ENCODE results near the gene IFI16. TPM values are rescaled to one million over a fixed set of nuclear protein-coding genes. Genes with fewer than 3 reads are reported as not detected.

IFI16 gene
- total and polyA plus RNA-seq, 2 of the 4 experiments (the other 2 are of a cell fraction) = 45.0 to 65.3 TPM

DNA sequence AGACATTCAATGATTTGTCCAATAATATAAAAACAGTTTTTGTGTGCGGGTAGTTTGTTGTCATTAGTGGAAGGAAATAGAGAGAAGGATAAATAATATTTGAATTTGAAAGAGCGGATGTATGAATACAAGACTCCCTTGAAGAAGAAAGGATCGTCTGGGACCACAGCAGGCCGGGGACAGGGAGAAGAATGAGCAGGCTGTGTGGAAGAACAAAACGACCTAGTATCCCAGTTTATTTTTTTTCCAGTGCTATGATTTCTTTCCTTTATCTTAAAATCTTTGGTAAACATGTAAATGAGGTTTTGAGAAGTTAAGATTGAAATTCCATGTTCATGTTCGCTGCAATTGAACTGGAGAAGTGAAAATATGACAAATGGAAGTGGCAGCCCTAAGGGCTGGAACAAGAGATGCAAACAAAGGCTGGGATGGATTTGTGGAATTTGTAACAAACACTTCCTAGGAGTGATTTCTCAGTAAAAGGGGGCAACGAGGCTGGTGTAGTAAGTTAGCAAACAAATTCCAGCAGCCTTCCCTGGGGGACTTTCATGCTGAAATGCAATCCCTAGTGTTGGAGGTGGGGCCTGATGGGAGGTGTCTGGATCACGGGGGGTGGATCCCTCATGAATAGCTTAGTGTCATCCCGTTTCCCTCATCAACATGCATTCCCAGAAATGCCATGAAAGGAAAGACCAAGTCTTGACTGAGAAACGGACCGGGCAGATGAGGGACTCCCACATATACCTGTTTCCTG lies 10.2 kb upstream of the IFI16 start:
- ChIA-PET CTCF (interaction anchor here (0.7 to 1.2 kb wide), 3 partner anchors 10 to 73 kb away, joined by 3 read pairs; partner anchors contain the start of gene IFI16), POLR2A (ENCODE audit: unreplicated experiment) (interaction anchor here (1.4 kb wide), 1 partner anchor 10 kb away, joined by 7 read pairs; the partner anchor contains the start of gene IFI16)
- H3K79me1 ChIP-seq (ENCODE audit: low read depth in 1 of 2, low read length in 2 of 2) = no peaks in the 10 kb centered on the region
- peak overlapping the region; percentile 59 for H3K4ac ChIP-seq (ENCODE audit: low read depth, low read length)
- DNase-seq (peak; percentile 88), ATAC-seq (ENCODE audit: low read depth) (peak; percentile 86)
- 0 to 100% methylated on average over 1 to 5 of the region's 11 CpGs for WGBS, 2 experiments (ENCODE audit: extremely low coverage in 2 of 2, insufficient read length in 1 of 2)
- H2AK5ac ChIP-seq (ENCODE audit: low read depth, low read length) = no peak overlapping the region
- no peaks in the 10 kb centered on the region for H4K20me1 ChIP-seq (ENCODE audit: insufficient read depth, low read length)
- H3K4me2 ChIP-seq (ENCODE audit: low read depth, low read length) = peak overlapping the region; percentile 90
- peak overlapping the region; percentile 60 for H2AK9ac ChIP-seq (replicated peaks; ENCODE audit: low read depth, low read length, poor library complexity)
- H3K27me3 ChIP-seq (ENCODE audit: control insufficient read depth, insufficient read depth, low read length) = no peaks in the 10 kb centered on the region
- H3K56ac ChIP-seq (ENCODE audit: extremely low read depth, insufficient read depth, low read length) = peak overlapping the region; percentile 88; the same call in 1 of the 2 replicates
- in situ Hi-C loops (cut with MboI; ENCODE audit: low sequenced_read_pairs) (loop anchor here (10.0 kb wide), 2 partner anchors 795 to 1035 kb away; no protein-coding TSS in a partner anchor), dilution Hi-C loops (cut with HindIII; ENCODE audit: low sequenced_read_pairs, unreplicated experiment) (no loop called here), intact Hi-C loops (cut with micrococcal nuclease) (loop anchor here (1.0 to 2.0 kb wide), 5 partner anchors 10 to 1037 kb away; partner anchors contain the start of gene IFI16)
- peak overlapping the region; percentile 75 for H3K18ac ChIP-seq (ENCODE audit: low read depth, low read length)
- H3K23ac ChIP-seq (ENCODE audit: low read depth, low read length) = peak overlapping the region; percentile 44; the same call in 1 of the 2 replicates
- 0 out of 2 replicates have a peak, but pooled peaks have one; percentile 30 for TF ChIP-seq MXI1 (IDR thresholded peaks at IDR 0.05; ENCODE audit: borderline replicate concordance, low read depth, low read length)
- TF ChIP-seq RAD21 (IDR thresholded peaks at IDR 0.05; ENCODE audit: low read length) = no peak
- peak; percentile 55; the same call in 1 of the 2 replicates for TF ChIP-seq MAZ (IDR thresholded peaks at IDR 0.05; ENCODE audit: borderline replicate concordance, low read depth, low read length)
- peak; percentile 67; the same call in 1 of the 2 replicates for TF ChIP-seq BHLHE40 (IDR thresholded peaks at IDR 0.05; ENCODE audit: low read depth, low read length)
- no peak for TF ChIP-seq RCOR1 (IDR thresholded peaks at IDR 0.05; ENCODE audit: insufficient replicate concordance, low read length)
- TF ChIP-seq, protein P1, sequence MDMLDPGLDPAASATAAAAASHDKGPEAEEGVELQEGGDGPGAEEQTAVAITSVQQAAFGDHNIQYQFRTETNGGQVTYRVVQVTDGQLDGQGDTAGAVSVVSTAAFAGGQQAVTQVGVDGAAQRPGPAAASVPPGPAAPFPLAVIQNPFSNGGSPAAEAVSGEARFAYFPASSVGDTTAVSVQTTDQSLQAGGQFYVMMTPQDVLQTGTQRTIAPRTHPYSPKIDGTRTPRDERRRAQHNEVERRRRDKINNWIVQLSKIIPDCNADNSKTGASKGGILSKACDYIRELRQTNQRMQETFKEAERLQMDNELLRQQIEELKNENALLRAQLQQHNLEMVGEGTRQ (IDR thresholded peaks at IDR 0.05; ENCODE audit: low read depth, low read length) = peak; percentile 16; the same call in 1 of the 2 replicates
- peak; percentile 29; the same call in 1 of the 2 replicates for TF ChIP-seq POLR2A (IDR thresholded peaks at IDR 0.05; ENCODE audit: low read depth, low read length)
- peak overlapping the region; percentile 87 for H2BK5ac ChIP-seq (ENCODE audit: low read depth, low read length, poor library complexity, severe bottlenecking)
- H3K4me1 ChIP-seq (ENCODE audit: control insufficient read depth, insufficient read depth, low read length) = no peaks in the 10 kb centered on the region
- no peaks in the 10 kb centered on the region for H3K9me3 ChIP-seq (ENCODE audit: control insufficient read depth, insufficient read depth, low read length)
- H3K36me3 ChIP-seq (ENCODE audit: control insufficient read depth, insufficient read depth, low read length) = no peaks in the 10 kb centered on the region
- peak overlapping the region; percentile 61 for H3K4me3 ChIP-seq (ENCODE audit: insufficient read depth, low read depth, low read length)
- H3K27ac ChIP-seq (ENCODE audit: insufficient read depth, low read length) = peak overlapping the region; percentile 93
- peak overlapping the region in 1 of 2 experiments; percentile 77; a peak in 2 of 4 replicates for H4K8ac ChIP-seq (ENCODE audit: low read depth in 2 of 2, low read length in 2 of 2)
- H2BK20ac ChIP-seq (ENCODE audit: low read depth, low read length) = peak overlapping the region; percentile 51
- H3K9ac ChIP-seq (ENCODE audit: low read depth, low read length) = peak overlapping the region; percentile 88
- peak overlapping the region; percentile 84; the same call in 1 of the 3 replicates for H2BK15ac ChIP-seq (ENCODE audit: low read depth, low read length)
- H2AFZ ChIP-seq (replicated peaks; ENCODE audit: low read length, poor library complexity) = peak overlapping the region; percentile 73
- H2BK120ac ChIP-seq (ENCODE audit: low read depth, low read length) = peak overlapping the region; percentile 71
- no peaks in the 10 kb centered on the region for H3K9me1 ChIP-seq (ENCODE audit: insufficient read depth, low read length)
- peak overlapping the region; percentile 55 for H4K5ac ChIP-seq (ENCODE audit: low read depth, low read length)
- peak overlapping the region; percentile 62 for H4K91ac ChIP-seq (ENCODE audit: insufficient read depth, low read depth, low read length)
- BruUV-seq (replicated peaks) = no TSS peak
- H3K14ac ChIP-seq (replicated peaks; ENCODE audit: low read depth, low read length) = peak overlapping the region; percentile 40
